GM18498 (cell line): ENCODE results near the gene CACNA1G.

ENCODE experiments used
- ATAC-seq: cut with Tn5 transposase; IDR thresholded peaks from one replicate; pipeline ENCODE4 v1.9.1; 2021; ENCODE audit warnings: mild to moderate bottlenecking, moderate library complexity; ENCODE audit not compliant: unreplicated experiment

CACNA1G gene

GRCh38 chr17:50642722-50643656 is 82.5 kb downstream of the CACNA1G start:
- ATAC-seq: no peak

- ATAC-seq: no peak
Measured at GRCh38 chr17:50645748-50646682, 85.5 kb downstream of the CACNA1G start.

- no peak for ATAC-seq
Measured at GRCh38 chr17:50647187-50647586, 86.7 kb downstream of the CACNA1G start.

- no peak for ATAC-seq
Measured at GRCh38 chr17:50649042-50649908, 88.8 kb downstream of the CACNA1G start.

GRCh38 chr17:50651661-50652060 is 91.1 kb downstream of the CACNA1G start:
- no peak for ATAC-seq

- ATAC-seq: no peak
Measured at GRCh38 chr17:50653738-50654137, 93.2 kb downstream of the CACNA1G start.

GRCh38 chr17:50656509-50656908 is 96.0 kb downstream of the CACNA1G start:
- ATAC-seq: no peak

- no peak for ATAC-seq
Measured at GRCh38 chr17:50657054-50657453, 96.5 kb downstream of the CACNA1G start.

- ATAC-seq: no peak
Measured at GRCh38 chr17:50657627-50658026, 97.1 kb downstream of the CACNA1G start.

GRCh38 chr17:50658616-50659015 is 98.1 kb downstream of the CACNA1G start:
- ATAC-seq: no peak

GRCh38 chr17:50659179-50659578 is 98.7 kb downstream of the CACNA1G start:
- ATAC-seq: no peak

GRCh38 chr17:50660042-50660886 is 99.7 kb downstream of the CACNA1G start:
- ATAC-seq: no peak

GRCh38 chr17:50660887-50661345 is 100.4 kb downstream of the CACNA1G start:
- ATAC-seq: no peak

GRCh38 chr17:50661348-50661747 is 100.8 kb downstream of the CACNA1G start:
- no peak for ATAC-seq

- no peak for ATAC-seq
Measured at GRCh38 chr17:50661795-50662391, 101.4 kb downstream of the CACNA1G start.

- ATAC-seq: no peak
Measured at GRCh38 chr17:50662632-50663225, 102.2 kb downstream of the CACNA1G start.

- ATAC-seq: no peak
Measured at GRCh38 chr17:50663812-50664374, 103.4 kb downstream of the CACNA1G start.

GRCh38 chr17:50664788-50665458 is 104.4 kb downstream of the CACNA1G start:
- ATAC-seq: no peak
